Testis (tissue), 2 donors: ENCODE data around the gene TRIO.

ENCODE experiments used
- CTCF ChIP-seq, 3 experiments: fragments of 450-650 bp in 2 of 3; fragments of 200-600 bp in 1 of 3; sonication (generic) in 1 of 3; IDR thresholded peaks; one replicate each; pipeline ENCODE4 v1.5.1; 2016 to 2019; ENCODE audit warnings: antibody characterized with exemption in 3 of 3, mild to moderate bottlenecking in 2 of 3, moderate library complexity in 1 of 3
- POLR2A ChIP-seq: fragments of 450-650 bp; IDR thresholded peaks from one replicate; pipeline ENCODE4 v1.6.1; 2017; ENCODE audit warnings: antibody characterized with exemption, mild to moderate bottlenecking, moderate library complexity

GRCh38 chr5:14385019-14385418 lies 241.9 kb downstream of the TRIO start:
- TF ChIP-seq CTCF (IDR thresholded peaks at IDR 0.05) = no peak
- TF ChIP-seq POLR2A = no peak
